ENCODE measurements around the gene EFNA5.

- TF ChIP-seq CTCF (optimal IDR thresholded peaks at IDR 0.05 in 1 of 3, IDR thresholded peaks at IDR 0.05 in 1 of 3, conservative IDR thresholded peaks at IDR 0.05 in 1 of 3; ENCODE audit: extremely low read depth in 1 of 3, insufficient read depth in 2 of 3, low read length in 3 of 3), result no peak
- no peak for TF ChIP-seq EZH2 (IDR thresholded peaks at IDR 0.05; ENCODE audit: low read length)
Measured at GRCh38 chr5:107430071-107430625, 240.6 kb downstream of the EFNA5 start.

All from keratinocyte (primary cell).